OCI-LY7 (cell line): ENCODE data around the gene TMPRSS9. TPM values are rescaled to one million over a fixed set of nuclear protein-coding genes. Genes with fewer than 3 reads are reported as not detected.
A peak's percentile ranks its signal among the peaks of the same experiment; 100 is the strongest.
"Not testable (repeated sequence)": the region's sequence is repeated elsewhere in the genome, so short reads cannot be mapped to it uniquely, and the experiment has no call there.

Experiments used
- BruUV-seq: library from RNA; stranded (reverse); fragments of 400-500 nt; replicated peaks from 2 replicates; lab custom pipeline; 2021; lab: Mats Ljungman, UMichigan
- CTCF ChIA-PET: fragments of 300-600 bp; sonication (Branson Sonifier 250); formaldehyde crosslinking; loops from one replicate; lab custom pipeline; 2022; ENCODE audit warnings: antibody characterized with exemption; ENCODE audit not compliant: unreplicated experiment; lab: Charles Lee
- POLR2A ChIA-PET: fragments of 300-600 bp; sonication (Branson Sonifier 250); formaldehyde crosslinking; loops from one replicate; lab custom pipeline; 2022; ENCODE audit warnings: antibody characterized with exemption; lab: Charles Lee
- DNase-seq: peaks from one replicate; pipeline ENCODE4 v3.0.0-alpha.2; 2015; ENCODE audit warnings: low spot score
- H2AFZ ChIP-seq: fragments of 200-600 bp; sonication (generic), shearing (Covaris generic); 2 replicates; pipeline ENCODE4 v1.6.1; 2014; ENCODE audit warnings: mild to moderate bottlenecking, antibody characterized with exemption, low read length, moderate library complexity
- H3K27ac ChIP-seq: fragments of 200-600 bp; sonication (generic); 2 replicates; pipeline ENCODE4 v1.5.1; 2014; ENCODE audit warnings: mixed run types, low read depth, mild to moderate bottlenecking, moderate library complexity, low read length, inconsistent platforms; ENCODE audit not compliant: poor library complexity, severe bottlenecking
- H3K36me3 ChIP-seq: fragments of 200-600 bp; sonication (generic); 2 replicates; pipeline ENCODE4 v1.6.1; 2014; ENCODE audit warnings: mild to moderate bottlenecking, antibody characterized with exemption, low read length, moderate library complexity, mixed read lengths; ENCODE audit not compliant: insufficient read depth
- H3K4me1 ChIP-seq: fragments of 200-600 bp; sonication (generic); 2 replicates; pipeline ENCODE4 v1.5.1; 2014; ENCODE audit warnings: mild to moderate bottlenecking, low read length; ENCODE audit not compliant: insufficient read depth, poor library complexity, severe bottlenecking
- H3K4me2 ChIP-seq: fragments of 200-600 bp; sonication (generic); 2 replicates; pipeline ENCODE4 v1.6.1; 2014; ENCODE audit warnings: mild to moderate bottlenecking, low read length
- H3K4me3 ChIP-seq: fragments of 200-600 bp; sonication (generic); 2 replicates; pipeline ENCODE4 v1.5.1; 2014; ENCODE audit warnings: mild to moderate bottlenecking, low read depth, low read length; ENCODE audit not compliant: poor library complexity, severe bottlenecking
- H3K79me2 ChIP-seq: fragments of 200-600 bp; sonication (generic); 2 replicates; pipeline ENCODE4 v1.6.1; 2016; ENCODE audit warnings: low read depth, mild to moderate bottlenecking, low read length, moderate library complexity, mixed read lengths; ENCODE audit not compliant: insufficient read depth
- H3K9me2 ChIP-seq: fragments of 200-600 bp; sonication (generic); 2 replicates; pipeline ENCODE4 v1.6.1; 2016; ENCODE audit warnings: mild to moderate bottlenecking, low read length, mixed read lengths; ENCODE audit not compliant: insufficient read depth
- H3K9me3 ChIP-seq: fragments of 200-600 bp; sonication (generic); 2 replicates; pipeline ENCODE4 v1.6.1; 2014; ENCODE audit warnings: mild to moderate bottlenecking, mixed run types, low read length, mixed read lengths
- H4K20me1 ChIP-seq: fragments of 200-600 bp; sonication (generic); 2 replicates; pipeline ENCODE4 v1.6.1; 2014; ENCODE audit warnings: mild to moderate bottlenecking, antibody characterized with exemption, low read length, moderate library complexity, mixed read lengths; ENCODE audit not compliant: insufficient read depth
- EZH2phosphoT487 ChIP-seq: fragments of 200-600 bp; sonication (generic); IDR thresholded peaks from 2 replicates; pipeline ENCODE4 v1.6.1; 2018; ENCODE audit warnings: low read depth, borderline replicate concordance, mild to moderate bottlenecking, mixed run types, antibody characterized with exemption, low read length, moderate library complexity, mixed read lengths
- intact Hi-C: fragments of 100-400 bp; cut with micrococcal nuclease; formaldehyde crosslinking; loops from one replicate; pipeline ENCODE4 v1.10.0; 2022; ENCODE audit not compliant: unreplicated experiment
- total RNA-seq, 2 experiments: library from RNA; depleted of rRNA in 1 of 2; stranded (reverse); fragments of >200 nt in 1 of 2; shearing (Covaris generic) in 1 of 2; gene quantifications; 2 replicates each; pipeline ENCODE4 v1.2.3, GENCODE V29; 2014 to 2022
- TF ChIP-seq, protein P1 (sequence below): fragments of 200-600 bp; sonication (generic); conservative IDR thresholded peaks from 2 replicates; pipeline ENCODE4 v1.5.1; 2014; ENCODE audit warnings: mild to moderate bottlenecking, antibody characterized with exemption, low read length, moderate library complexity, mixed read lengths

The TMPRSS9 gene
- total RNA-seq, 2 experiments from 2014 or later, result 0.44 TPM; not detected in 1

DNA sequence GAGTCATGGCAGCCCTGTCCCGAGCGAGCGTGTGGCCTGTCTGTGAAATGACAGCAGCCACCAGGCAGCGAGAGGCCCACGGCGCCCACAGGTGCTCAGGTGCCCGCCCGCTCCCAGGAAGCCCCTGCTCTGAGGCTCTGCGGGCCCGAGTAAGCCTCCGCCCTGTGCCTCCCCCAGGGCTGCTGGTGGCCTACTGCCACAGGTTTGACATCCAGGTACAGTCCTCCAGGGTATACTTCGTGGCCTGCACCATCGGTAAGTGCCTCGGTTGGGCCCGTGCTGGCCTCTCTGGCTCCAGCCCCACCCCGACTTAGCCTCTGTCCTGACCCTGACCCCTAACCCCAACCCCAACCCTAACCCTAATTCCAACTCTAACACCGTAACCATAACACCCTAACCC, 15.0 kb upstream of the TMPRSS9 start:
- H2AFZ ChIP-seq, result no peak overlapping the region
- H3K9me2 ChIP-seq, result no peaks in the 10 kb centered on the region
- ChIA-PET CTCF (no interaction called here), POLR2A (no interaction called here)
- H3K9me3 ChIP-seq, result no peaks in the 10 kb centered on the region
- no peaks in the 10 kb centered on the region for H3K79me2 ChIP-seq
- H3K27ac ChIP-seq, result no peak overlapping the region
- no peak overlapping the region for H3K4me2 ChIP-seq
- DNase-seq, result no peak
- intact Hi-C loops, result no loop called here
- peaks cover 30% of the 10 kb centered on the region for H3K36me3 ChIP-seq
- no peaks in the 10 kb centered on the region for H4K20me1 ChIP-seq
- TF ChIP-seq, protein P1, sequence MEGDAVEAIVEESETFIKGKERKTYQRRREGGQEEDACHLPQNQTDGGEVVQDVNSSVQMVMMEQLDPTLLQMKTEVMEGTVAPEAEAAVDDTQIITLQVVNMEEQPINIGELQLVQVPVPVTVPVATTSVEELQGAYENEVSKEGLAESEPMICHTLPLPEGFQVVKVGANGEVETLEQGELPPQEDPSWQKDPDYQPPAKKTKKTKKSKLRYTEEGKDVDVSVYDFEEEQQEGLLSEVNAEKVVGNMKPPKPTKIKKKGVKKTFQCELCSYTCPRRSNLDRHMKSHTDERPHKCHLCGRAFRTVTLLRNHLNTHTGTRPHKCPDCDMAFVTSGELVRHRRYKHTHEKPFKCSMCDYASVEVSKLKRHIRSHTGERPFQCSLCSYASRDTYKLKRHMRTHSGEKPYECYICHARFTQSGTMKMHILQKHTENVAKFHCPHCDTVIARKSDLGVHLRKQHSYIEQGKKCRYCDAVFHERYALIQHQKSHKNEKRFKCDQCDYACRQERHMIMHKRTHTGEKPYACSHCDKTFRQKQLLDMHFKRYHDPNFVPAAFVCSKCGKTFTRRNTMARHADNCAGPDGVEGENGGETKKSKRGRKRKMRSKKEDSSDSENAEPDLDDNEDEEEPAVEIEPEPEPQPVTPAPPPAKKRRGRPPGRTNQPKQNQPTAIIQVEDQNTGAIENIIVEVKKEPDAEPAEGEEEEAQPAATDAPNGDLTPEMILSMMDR, result no peak
- TF ChIP-seq EZH2phosphoT487, result no peak
- no peaks in the 10 kb centered on the region for H3K4me1 ChIP-seq
- no TSS peak for BruUV-seq
- no peak overlapping the region for H3K4me3 ChIP-seq

- Histone ChIP-seq H3K9me3 (no peaks in the 10 kb centered on the region), H3K79me2 (no peaks in the 10 kb centered on the region), H3K36me3 (peaks cover 30% of the 10 kb centered on the region), H3K9me2 (no peaks in the 10 kb centered on the region), H3K4me1 (no peaks in the 10 kb centered on the region), H2AFZ (no peak overlapping the region), H3K4me2 (no peak overlapping the region), H4K20me1 (no peaks in the 10 kb centered on the region), H3K4me3 (no peak overlapping the region), H3K27ac (no peak overlapping the region)
- BruUV-seq, result TSS peak; percentile 40
- TF ChIP-seq, protein P1, result no peak
- TF ChIP-seq EZH2phosphoT487, result no peak
- DNase-seq, result no peak
- ChIA-PET POLR2A (no interaction called here), CTCF (no interaction called here)
- intact Hi-C loops, result no loop called here
Measured at GRCh38 chr19:2345794-2346663, 14.0 kb upstream of the TMPRSS9 start.

GRCh38 chr19:2349818-2350217, 10.2 kb upstream of the TMPRSS9 start:
- H3K4me2 ChIP-seq, POLR2A ChIA-PET, H3K79me2 ChIP-seq, H4K20me1 ChIP-seq, DNase-seq, CTCF ChIA-PET, BruUV-seq, H3K9me3 ChIP-seq, H2AFZ ChIP-seq, H3K4me3 ChIP-seq, H3K4me1 ChIP-seq, H3K9me2 ChIP-seq, intact Hi-C loops, H3K27ac ChIP-seq: not testable (repeated sequence)
- H3K36me3 ChIP-seq, result peaks cover 42% of the 10 kb centered on the region
